DOHH2 (cell line): ENCODE measurements around the gene PXT1.

ENCODE experiments used
- CTCF ChIP-seq: fragments of 200-600 bp; sonication (generic); IDR thresholded peaks from one replicate; pipeline ENCODE4 v1.5.1; 2014; ENCODE audit warnings: antibody characterized with exemption, mild to moderate bottlenecking, low read depth, low read length; ENCODE audit not compliant: poor library complexity, severe bottlenecking
- EZH2phosphoT487 ChIP-seq: fragments of 200-600 bp; sonication (generic); IDR thresholded peaks from 2 replicates; pipeline ENCODE4 v1.6.1; 2017; ENCODE audit warnings: borderline replicate concordance, mild to moderate bottlenecking, antibody characterized with exemption, low read length, moderate library complexity, mixed read lengths

GRCh38 chr6:36372088-36372487 is 70.6 kb downstream of the PXT1 start:
- TF ChIP-seq CTCF (no peak), EZH2phosphoT487 (no peak)
